HEK293T (cell line): ENCODE data around the gene BRAF.

Experiments used
- ARNT ChIP-seq: fragments of 450-650 bp; IDR thresholded peaks from 2 replicates; pipeline ENCODE4 v1.6.1; 2017; ENCODE audit warnings: mild to moderate bottlenecking
- BHLHE40 ChIP-seq: fragments of 450-650 bp; IDR thresholded peaks from 2 replicates; pipeline ENCODE4 v1.6.1; 2016; ENCODE audit warnings: mild to moderate bottlenecking, moderate library complexity, borderline replicate concordance
- ELF4 ChIP-seq: fragments of 450-650 bp; IDR thresholded peaks from 2 replicates; pipeline ENCODE4 v1.6.1; 2017; ENCODE audit warnings: antibody characterized with exemption
- FOXK2 ChIP-seq: fragments of 450-650 bp; IDR thresholded peaks from 2 replicates; pipeline ENCODE4 v1.6.1; 2016; ENCODE audit warnings: mild to moderate bottlenecking
- FOXM1 ChIP-seq: fragments of 450-650 bp; IDR thresholded peaks from 2 replicates; pipeline ENCODE4 v1.6.1; 2017; ENCODE audit warnings: mild to moderate bottlenecking, borderline replicate concordance
- HDGF ChIP-seq: fragments of 450-650 bp; IDR thresholded peaks from 2 replicates; pipeline ENCODE4 v1.6.1; 2017; ENCODE audit warnings: antibody characterized with exemption, borderline replicate concordance
- LEF1 ChIP-seq: fragments of 450-650 bp; IDR thresholded peaks from 2 replicates; pipeline ENCODE4 v1.6.1; 2017; ENCODE audit warnings: mild to moderate bottlenecking, borderline replicate concordance
- SP1 ChIP-seq: fragments of 450-650 bp; IDR thresholded peaks from 2 replicates; pipeline ENCODE4 v1.6.1; 2017
- SUZ12 ChIP-seq: fragments of 450-650 bp; IDR thresholded peaks from 2 replicates; pipeline ENCODE4 v1.6.1; 2016; ENCODE audit warnings: mild to moderate bottlenecking
- TARDBP ChIP-seq: fragments of 450-650 bp; IDR thresholded peaks from 2 replicates; pipeline ENCODE4 v1.6.1; 2016

DNA sequence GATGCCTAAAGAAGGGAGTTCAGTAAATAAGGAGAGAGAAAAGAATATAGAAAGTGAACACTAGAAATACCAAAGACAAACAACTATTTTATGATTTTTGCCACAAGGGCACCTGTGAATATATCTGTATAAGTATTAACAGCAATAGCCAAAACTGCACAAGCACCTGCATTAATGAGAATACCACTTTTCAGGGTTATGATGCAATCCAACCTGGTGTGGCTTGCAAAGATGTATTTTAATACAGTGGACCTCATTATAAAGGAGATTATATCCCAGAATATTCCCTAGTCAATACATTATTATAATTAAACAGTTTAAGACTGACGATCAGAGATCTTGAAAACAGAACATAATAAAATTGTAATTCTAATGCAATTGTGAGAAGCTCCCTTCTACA, 4.0 kb downstream of the BRAF start:
- TF ChIP-seq FOXM1, result no peak
- no peak for TF ChIP-seq HDGF
- TF ChIP-seq LEF1, result no peak
- TF ChIP-seq SP1, result no peak
- no peak for TF ChIP-seq SUZ12
- no peak for TF ChIP-seq BHLHE40
- no peak for TF ChIP-seq TARDBP
- TF ChIP-seq FOXK2, result no peak
- TF ChIP-seq ARNT, result no peak
- TF ChIP-seq ELF4, result no peak
